ENCODE data around the gene PHB1. TPM values are rescaled to one million over a fixed set of nuclear protein-coding genes. Genes with fewer than 3 reads are reported as not detected.
A peak's percentile ranks its signal among the peaks of the same experiment; 100 is the strongest.

The PHB1 gene
- total RNA-seq, 1 donor from 2014 or later = 114 TPM

DNA sequence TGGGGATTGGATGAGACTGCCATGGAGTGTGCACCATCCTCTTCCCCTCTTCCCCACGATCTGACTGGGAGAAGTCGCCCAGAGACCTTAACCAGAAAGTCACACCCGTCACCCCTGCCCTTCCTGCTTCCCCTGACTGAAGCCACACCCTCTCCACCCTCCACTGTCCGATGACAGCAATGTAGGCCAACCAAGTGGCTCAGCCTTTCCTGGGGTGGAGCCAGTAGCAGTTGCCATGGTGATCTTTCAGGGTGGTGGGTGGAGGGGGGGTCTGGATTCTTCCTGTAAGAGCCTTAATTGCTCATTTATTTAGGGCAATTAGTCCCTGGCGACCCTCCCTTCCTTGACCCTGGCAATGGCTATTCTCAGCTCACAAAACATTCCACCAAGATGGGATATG is 37.5 kb upstream of the PHB1 start:
- peaks cover 4% of the 10 kb centered on the region for H3K27me3 Mint-ChIP-seq (ENCODE audit: low read depth)
- no peaks in the 10 kb centered on the region for H3K36me3 Mint-ChIP-seq (ENCODE audit: low read depth)
- peaks cover 35% of the 10 kb centered on the region for H3K4me1 Mint-ChIP-seq (ENCODE audit: low read depth)
- no peak for TF ChIP-seq CTCF (IDR thresholded peaks at IDR 0.05)
- no peaks in the 10 kb centered on the region for H3K9me3 Mint-ChIP-seq (ENCODE audit: low read depth)
- no peak overlapping the region for H3K4me3 Mint-ChIP-seq (ENCODE audit: unreplicated experiment)
- H3K27ac Mint-ChIP-seq (ENCODE audit: unreplicated experiment) = no peak overlapping the region
- DNase-seq (ENCODE audit: low spot score) = no peak

DNA sequence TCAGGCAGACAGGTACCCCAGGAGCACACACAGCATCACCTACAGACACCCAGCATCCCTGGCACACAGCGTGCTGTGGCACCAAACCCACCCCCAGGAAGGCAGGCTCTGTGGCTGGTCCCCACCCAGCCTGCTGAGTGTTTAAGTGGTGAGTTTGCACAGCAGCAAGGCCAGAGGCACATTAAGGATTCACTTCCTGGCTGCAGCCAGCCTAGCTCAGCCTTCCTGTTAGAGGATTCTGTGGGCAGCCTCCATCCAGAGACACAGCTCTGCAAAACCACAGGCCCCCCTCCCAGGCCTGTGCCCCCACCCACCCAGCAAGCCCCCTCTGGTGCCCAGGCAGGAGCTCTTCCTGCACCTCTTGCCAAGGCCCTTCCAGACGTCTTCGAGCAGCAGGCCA is 36.1 kb upstream of the PHB1 start:
- Mint-ChIP-seq H3K9me3 (ENCODE audit: low read depth) (no peaks in the 10 kb centered on the region), H3K4me3 (ENCODE audit: unreplicated experiment) (no peak overlapping the region), H3K27ac (ENCODE audit: unreplicated experiment) (no peak overlapping the region), H3K27me3 (ENCODE audit: low read depth) (peaks cover 4% of the 10 kb centered on the region), H3K36me3 (ENCODE audit: low read depth) (no peaks in the 10 kb centered on the region), H3K4me1 (ENCODE audit: low read depth) (peaks cover 23% of the 10 kb centered on the region)
- no peak for TF ChIP-seq CTCF (IDR thresholded peaks at IDR 0.05)
- no peak for DNase-seq (ENCODE audit: low spot score)

DNA sequence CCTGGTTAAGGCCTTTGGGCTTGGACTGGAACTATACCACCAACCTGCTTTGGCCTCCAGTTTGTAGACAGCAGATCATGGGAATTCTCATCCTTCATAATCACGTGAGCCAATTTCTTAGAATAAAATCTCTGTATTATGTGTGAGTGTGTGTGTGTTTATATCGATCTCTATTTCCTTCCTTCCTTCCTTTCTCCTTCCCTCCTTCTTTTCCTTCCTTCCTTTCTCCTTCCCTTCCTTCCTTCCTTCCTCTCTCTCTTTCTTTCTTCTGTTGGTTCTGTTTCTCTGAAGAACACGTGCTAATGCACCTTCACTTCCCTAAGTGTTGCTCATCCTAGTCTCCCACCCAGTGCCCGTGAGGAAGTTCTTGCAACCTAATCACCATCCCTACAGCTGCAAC is 35.5 kb upstream of the PHB1 start:
- DNase-seq (ENCODE audit: low spot score) = no peak
- H3K4me1 Mint-ChIP-seq (ENCODE audit: low read depth) = peaks cover 23% of the 10 kb centered on the region
- TF ChIP-seq CTCF (IDR thresholded peaks at IDR 0.05) = no peak
- no peaks in the 10 kb centered on the region for H3K9me3 Mint-ChIP-seq (ENCODE audit: low read depth)
- H3K4me3 Mint-ChIP-seq (ENCODE audit: unreplicated experiment) = no peak overlapping the region
- H3K36me3 Mint-ChIP-seq (ENCODE audit: low read depth) = no peaks in the 10 kb centered on the region
- peak overlapping the region; percentile 65 for H3K27ac Mint-ChIP-seq (ENCODE audit: unreplicated experiment)
- peaks cover 4% of the 10 kb centered on the region for H3K27me3 Mint-ChIP-seq (ENCODE audit: low read depth)

- DNase-seq (ENCODE audit: low spot score) = peak; percentile 17
- Mint-ChIP-seq H3K9me3 (ENCODE audit: low read depth) (no peaks in the 10 kb centered on the region), H3K4me1 (ENCODE audit: low read depth) (peaks cover 20% of the 10 kb centered on the region), H3K27me3 (ENCODE audit: low read depth) (peaks cover 7% of the 10 kb centered on the region), H3K27ac (ENCODE audit: unreplicated experiment) (peak overlapping the region; percentile 70), H3K4me3 (ENCODE audit: unreplicated experiment) (no peak overlapping the region), H3K36me3 (ENCODE audit: low read depth) (no peaks in the 10 kb centered on the region)
- TF ChIP-seq CTCF (IDR thresholded peaks at IDR 0.05) = peak; percentile 59
These were observed 33.1 kb upstream of the PHB1 start for GRCh38 chr17:49447628-49448302.

DNA sequence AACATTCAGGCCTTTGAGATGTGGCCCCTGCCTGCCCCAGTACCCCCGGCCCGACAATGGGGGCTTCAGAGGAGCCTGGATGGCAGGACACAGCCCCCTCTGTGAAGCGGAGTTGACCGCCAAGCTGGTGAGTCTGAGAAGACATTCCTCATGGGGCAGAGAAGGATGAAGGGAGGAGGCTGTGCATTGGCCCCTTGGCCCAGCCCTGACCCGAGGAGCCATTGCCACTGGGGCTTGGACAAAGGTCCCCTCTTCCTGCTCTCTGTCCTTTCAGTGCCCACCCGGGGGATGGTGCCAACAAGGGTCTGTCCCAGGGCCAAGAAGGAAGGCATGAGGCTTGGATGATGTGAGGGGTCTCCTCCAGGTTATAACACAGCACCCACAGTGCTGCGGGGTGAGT is 30.9 kb upstream of the PHB1 start:
- TF ChIP-seq CTCF (IDR thresholded peaks at IDR 0.05) = no peak
- Mint-ChIP-seq H3K36me3 (ENCODE audit: low read depth) (no peaks in the 10 kb centered on the region), H3K4me3 (ENCODE audit: unreplicated experiment) (no peak overlapping the region), H3K27ac (ENCODE audit: unreplicated experiment) (no peak overlapping the region), H3K9me3 (ENCODE audit: low read depth) (no peaks in the 10 kb centered on the region), H3K4me1 (ENCODE audit: low read depth) (peaks cover 18% of the 10 kb centered on the region), H3K27me3 (ENCODE audit: low read depth) (peaks cover 12% of the 10 kb centered on the region)
- DNase-seq (ENCODE audit: low spot score) = peak; percentile 68

All from chondrocyte (in vitro differentiated cells).